GM18526 (cell line): ENCODE measurements around the gene FAM171A2.

ENCODE experiments used
- POLR2A ChIP-seq: IDR thresholded peaks from 3 replicates; pipeline ENCODE4 v1.6.1; 2011; ENCODE audit not compliant: insufficient read length; ENCODE audit errors: extremely low read depth

Gene FAM171A2

GRCh38 chr17:44386182-44386525, 22.5 kb upstream of the FAM171A2 start:
- no peak for TF ChIP-seq POLR2A

- TF ChIP-seq POLR2A, result peak; percentile 22
Measured at GRCh38 chr17:44385287-44386181, 21.9 kb upstream of the FAM171A2 start.

GRCh38 chr17:44384823-44385286, 21.2 kb upstream of the FAM171A2 start:
- TF ChIP-seq POLR2A, result no peak

DNA sequence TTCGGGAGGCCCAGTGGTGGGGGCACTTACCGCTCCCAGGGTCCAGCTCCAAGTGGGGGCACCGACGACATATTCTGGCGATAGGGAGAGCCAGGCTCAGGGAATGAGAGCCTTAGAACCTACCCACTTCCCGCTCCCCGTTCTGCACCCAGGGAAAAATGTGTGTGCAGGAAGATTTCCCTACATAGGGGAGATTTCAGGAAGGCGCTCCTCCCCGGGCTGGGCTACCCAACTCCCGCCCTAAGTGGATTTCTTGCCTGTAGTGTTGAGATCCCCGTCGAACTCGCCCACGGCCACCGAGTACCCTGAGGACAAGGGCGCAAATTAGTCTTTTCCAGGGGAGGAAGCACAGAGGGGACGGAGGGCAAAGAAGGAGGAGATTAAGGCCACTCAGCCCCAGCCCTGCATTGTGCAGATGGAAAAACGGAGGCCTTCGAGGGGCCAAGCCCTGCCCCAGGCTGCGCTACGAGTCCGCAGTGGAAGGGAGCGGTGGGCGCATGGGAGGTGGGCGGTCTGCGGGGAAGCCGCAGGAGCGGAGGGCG, 20.7 kb upstream of the FAM171A2 start:
- no peak for TF ChIP-seq POLR2A

- no peak for TF ChIP-seq POLR2A
Measured at GRCh38 chr17:44383861-44384260, 20.2 kb upstream of the FAM171A2 start.

DNA sequence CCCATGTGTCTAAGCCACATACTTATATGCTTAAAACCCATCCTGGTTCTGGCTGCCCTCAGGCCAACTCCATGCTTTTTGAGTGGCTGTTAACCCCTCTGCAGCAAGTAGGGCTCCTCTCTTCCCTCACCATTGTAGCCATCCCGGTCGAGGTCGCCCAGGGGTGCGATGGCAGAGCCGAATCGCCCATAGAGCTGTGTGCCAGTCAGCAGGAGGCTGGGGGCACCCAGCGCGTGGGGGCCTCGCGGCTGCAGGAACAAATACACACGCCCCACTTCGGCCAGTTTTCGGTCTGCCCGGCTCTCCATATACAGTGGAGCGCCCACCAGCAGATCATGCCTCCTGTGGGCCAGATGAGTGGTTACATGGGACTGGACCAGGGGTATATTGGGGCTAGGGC, 19.7 kb upstream of the FAM171A2 start:
- no peak for TF ChIP-seq POLR2A

GRCh38 chr17:44382917-44383316, 19.3 kb upstream of the FAM171A2 start:
- TF ChIP-seq POLR2A, result no peak

- no peak for TF ChIP-seq POLR2A
Measured at GRCh38 chr17:44381810-44382305, 18.2 kb upstream of the FAM171A2 start.

DNA sequence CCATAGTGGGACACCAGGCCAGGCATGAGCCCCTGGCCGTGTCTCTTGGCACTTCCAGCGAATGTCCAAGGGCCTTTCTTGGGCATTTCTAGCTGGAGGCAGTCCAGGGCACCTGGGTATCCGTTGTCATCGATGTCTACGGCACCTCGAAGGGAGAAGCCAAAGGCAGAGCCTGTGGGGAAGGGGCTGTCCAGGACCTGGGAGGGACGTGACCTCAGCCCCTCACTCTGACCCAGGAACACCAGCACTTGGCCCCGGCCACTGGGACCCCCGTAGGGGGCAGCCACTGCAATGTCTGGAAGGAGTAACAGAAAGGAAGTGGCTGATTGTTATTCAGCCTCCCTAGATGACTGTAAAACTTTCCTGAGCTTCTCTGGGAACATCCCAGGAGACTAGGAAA, 17.1 kb upstream of the FAM171A2 start:
- no peak for TF ChIP-seq POLR2A

GRCh38 chr17:44379887-44380286, 16.2 kb upstream of the FAM171A2 start:
- no peak for TF ChIP-seq POLR2A

GRCh38 chr17:44378171-44378705, 14.6 kb upstream of the FAM171A2 start:
- TF ChIP-seq POLR2A, result no peak

- no peak for TF ChIP-seq POLR2A
Measured at GRCh38 chr17:44376779-44377178, 13.1 kb upstream of the FAM171A2 start.

- TF ChIP-seq POLR2A, result no peak
Measured at GRCh38 chr17:44376124-44376523, 12.5 kb upstream of the FAM171A2 start.

DNA sequence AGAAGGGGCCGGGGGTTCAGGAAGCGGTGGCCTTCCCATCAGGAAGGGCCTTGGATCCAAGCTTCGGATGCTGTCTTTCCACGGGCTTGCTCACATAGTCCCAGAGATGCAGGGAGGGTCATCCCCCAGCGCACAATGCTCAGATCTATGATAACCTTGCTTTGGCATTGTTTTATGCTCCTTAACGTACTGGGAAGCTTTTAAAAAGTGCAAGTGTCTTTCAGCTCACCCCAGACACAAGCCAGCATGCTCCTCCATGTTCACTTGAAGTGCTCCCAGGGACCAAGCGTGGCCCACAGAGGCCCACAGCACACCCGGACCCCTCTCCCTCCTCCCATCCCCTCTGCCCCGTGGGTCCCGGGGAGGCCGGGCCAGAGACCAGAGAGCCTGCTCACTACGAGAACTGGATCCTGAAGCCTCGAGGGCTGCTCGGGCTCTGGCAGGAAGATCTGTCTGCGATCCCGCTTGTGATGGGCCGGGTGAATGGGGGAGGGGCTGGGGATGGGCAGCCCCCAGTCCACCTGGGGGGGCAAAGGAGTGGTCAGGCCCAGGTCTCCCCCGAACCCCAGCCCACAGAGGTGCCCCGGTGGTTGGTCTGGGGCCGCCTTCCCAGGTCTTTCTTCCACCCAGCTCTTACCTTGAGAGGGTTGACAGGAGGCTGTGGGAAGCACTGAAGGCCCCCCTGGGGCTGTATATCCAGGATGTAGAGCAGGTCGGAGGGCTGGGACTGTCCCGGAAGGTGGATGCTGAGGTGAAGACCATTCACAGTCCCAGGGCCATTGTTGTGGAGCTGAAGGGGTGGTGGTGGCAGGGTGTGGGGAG, 11.8 kb upstream of the FAM171A2 start:
- TF ChIP-seq POLR2A, result no peak
